SK-N-SH treated with all-trans-retinoic acid at 6 μM for 48 hours (cell line): ENCODE measurements around the gene SH3PXD2A.

Experiments used
- GLIS3 ChIP-seq: fragments of 250-450 bp; sonication (Bioruptor Pico); IDR thresholded peaks from 2 replicates; pipeline ENCODE4 v1.5.0; 2020; ENCODE audit warnings: mild to moderate bottlenecking, moderate library complexity
- RARB ChIP-seq: fragments of 250-450 bp; sonication (Bioruptor Pico); IDR thresholded peaks from 2 replicates; pipeline ENCODE4 v1.8.0; 2021; ENCODE audit warnings: mild to moderate bottlenecking, moderate library complexity
- ZFP3 ChIP-seq: fragments of 250-450 bp; sonication (Bioruptor Pico); IDR thresholded peaks from 2 replicates; pipeline ENCODE4 v1.5.0; 2020; ENCODE audit warnings: mild to moderate bottlenecking, moderate library complexity
- ZNF565 ChIP-seq: fragments of 450-650 bp; formaldehyde crosslinking; conservative IDR thresholded peaks from 2 replicates; pipeline ENCODE4 v1.5.0; 2020; ENCODE audit warnings: low read depth, mild to moderate bottlenecking, moderate library complexity
- TF ChIP-seq, protein P1 (sequence below): fragments of 250-450 bp; sonication (Bioruptor Pico); IDR thresholded peaks from 2 replicates; pipeline ENCODE4 v1.8.0; 2020; ENCODE audit warnings: mild to moderate bottlenecking, moderate library complexity, borderline replicate concordance
- TF ChIP-seq, protein P2 (sequence below): fragments of 250-450 bp; sonication (Bioruptor Pico); IDR thresholded peaks from 2 replicates; pipeline ENCODE4 v1.8.0; 2021; ENCODE audit warnings: low read depth, mild to moderate bottlenecking, moderate library complexity, borderline replicate concordance

DNA sequence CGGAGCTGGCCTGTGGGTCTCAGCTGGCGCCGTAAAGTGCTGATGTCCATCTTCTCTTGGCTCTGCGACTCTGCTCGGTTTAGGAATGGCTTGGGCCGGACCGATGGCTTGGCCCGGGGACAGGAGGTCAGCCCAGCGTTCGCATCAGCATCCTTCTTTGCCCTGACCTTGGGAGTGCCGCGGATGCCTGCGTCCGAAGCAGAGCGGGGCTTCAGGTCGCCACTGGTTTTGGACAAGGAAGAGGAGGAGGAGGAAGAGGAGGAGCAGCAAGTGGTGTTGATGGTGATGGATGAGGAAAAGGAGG is 252.6 kb downstream of the SH3PXD2A start:
- TF ChIP-seq ZFP3 (no peak), RARB (no peak), GLIS3 (CRISPR knock-in tag) (no peak), ZNF565 (CRISPR knock-in tag) (no peak)
- TF ChIP-seq, protein P1, sequence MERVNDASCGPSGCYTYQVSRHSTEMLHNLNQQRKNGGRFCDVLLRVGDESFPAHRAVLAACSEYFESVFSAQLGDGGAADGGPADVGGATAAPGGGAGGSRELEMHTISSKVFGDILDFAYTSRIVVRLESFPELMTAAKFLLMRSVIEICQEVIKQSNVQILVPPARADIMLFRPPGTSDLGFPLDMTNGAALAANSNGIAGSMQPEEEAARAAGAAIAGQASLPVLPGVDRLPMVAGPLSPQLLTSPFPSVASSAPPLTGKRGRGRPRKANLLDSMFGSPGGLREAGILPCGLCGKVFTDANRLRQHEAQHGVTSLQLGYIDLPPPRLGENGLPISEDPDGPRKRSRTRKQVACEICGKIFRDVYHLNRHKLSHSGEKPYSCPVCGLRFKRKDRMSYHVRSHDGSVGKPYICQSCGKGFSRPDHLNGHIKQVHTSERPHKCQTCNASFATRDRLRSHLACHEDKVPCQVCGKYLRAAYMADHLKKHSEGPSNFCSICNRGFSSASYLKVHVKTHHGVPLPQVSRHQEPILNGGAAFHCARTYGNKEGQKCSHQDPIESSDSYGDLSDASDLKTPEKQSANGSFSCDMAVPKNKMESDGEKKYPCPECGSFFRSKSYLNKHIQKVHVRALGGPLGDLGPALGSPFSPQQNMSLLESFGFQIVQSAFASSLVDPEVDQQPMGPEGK (CRISPR knock-in tag): no peak
- TF ChIP-seq, protein P2, sequence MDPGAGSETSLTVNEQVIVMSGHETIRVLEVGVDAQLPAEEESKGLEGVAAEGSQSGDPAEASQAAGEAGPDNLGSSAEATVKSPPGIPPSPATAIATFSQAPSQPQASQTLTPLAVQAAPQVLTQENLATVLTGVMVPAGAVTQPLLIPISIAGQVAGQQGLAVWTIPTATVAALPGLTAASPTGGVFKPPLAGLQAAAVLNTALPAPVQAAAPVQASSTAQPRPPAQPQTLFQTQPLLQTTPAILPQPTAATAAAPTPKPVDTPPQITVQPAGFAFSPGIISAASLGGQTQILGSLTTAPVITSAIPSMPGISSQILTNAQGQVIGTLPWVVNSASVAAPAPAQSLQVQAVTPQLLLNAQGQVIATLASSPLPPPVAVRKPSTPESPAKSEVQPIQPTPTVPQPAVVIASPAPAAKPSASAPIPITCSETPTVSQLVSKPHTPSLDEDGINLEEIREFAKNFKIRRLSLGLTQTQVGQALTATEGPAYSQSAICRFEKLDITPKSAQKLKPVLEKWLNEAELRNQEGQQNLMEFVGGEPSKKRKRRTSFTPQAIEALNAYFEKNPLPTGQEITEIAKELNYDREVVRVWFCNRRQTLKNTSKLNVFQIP: no peak
